IMR-90 (cell line): ENCODE results near the gene CFAP97D2. TPM values are rescaled to one million over a fixed set of nuclear protein-coding genes. Genes with fewer than 3 reads are reported as not detected.

Experiments used
- ATAC-seq: fragments of 200-7000 bp; cut with Tn5 transposase; 2 replicates; pipeline ENCODE4 v1.9.1; 2020; ENCODE audit warnings: low read depth, mild to moderate bottlenecking, moderate library complexity
- BruUV-seq: library from RNA; stranded (reverse); fragments of 400-500 nt; replicated peaks from 2 replicates; lab custom pipeline; 2021; lab: Mats Ljungman, UMichigan
- CTCF ChIA-PET: fragments of 300-600 bp; formaldehyde crosslinking; extraction: SDS; loops from one replicate; lab custom pipeline; 2021; ENCODE audit warnings: antibody characterized with exemption; lab: Yijun Ruan, JAX
- POLR2A ChIA-PET: fragments of 300-600 bp; sonication (Branson Sonifier 250); formaldehyde crosslinking; loops from one replicate; lab custom pipeline; 2022; ENCODE audit warnings: antibody characterized with exemption; ENCODE audit not compliant: unreplicated experiment; lab: Charles Lee
- DNase-seq: peaks from one replicate; pipeline ENCODE4 v3.0.0; 2013
- H2AFZ ChIP-seq: replicated peaks from 2 replicates; pipeline ENCODE3; 2013; ENCODE audit warnings: low read length, mild to moderate bottlenecking; ENCODE audit not compliant: poor library complexity
- H2AK5ac ChIP-seq: 2 replicates; pipeline ENCODE4 v1.6.1; 2013; ENCODE audit warnings: low read depth, low read length, inconsistent platforms
- H2AK9ac ChIP-seq: replicated peaks from 2 replicates; pipeline ENCODE3; 2013; ENCODE audit warnings: mild to moderate bottlenecking, low read depth, low read length, moderate library complexity; ENCODE audit not compliant: poor library complexity
- H2BK120ac ChIP-seq: 2 replicates; pipeline ENCODE4 v1.6.1; 2013; ENCODE audit warnings: low read depth, low read length, inconsistent platforms
- H2BK15ac ChIP-seq: 3 replicates; pipeline ENCODE4 v1.6.1; 2013; ENCODE audit warnings: low read depth, low read length, inconsistent platforms
- H2BK20ac ChIP-seq: 2 replicates; pipeline ENCODE4 v1.6.1; 2013; ENCODE audit warnings: low read depth, mild to moderate bottlenecking, inconsistent platforms, low read length, moderate library complexity
- H2BK5ac ChIP-seq: 2 replicates; pipeline ENCODE4 v1.6.1; 2013; ENCODE audit warnings: mild to moderate bottlenecking, low read depth, low read length, inconsistent platforms; ENCODE audit not compliant: poor library complexity, severe bottlenecking
- H3K14ac ChIP-seq: replicated peaks from 2 replicates; pipeline ENCODE4 v1.6.1; 2013; ENCODE audit warnings: low read depth, low read length, inconsistent platforms
- H3K18ac ChIP-seq: 2 replicates; pipeline ENCODE4 v1.6.1; 2013; ENCODE audit warnings: low read depth, low read length, control low read depth
- H3K23ac ChIP-seq: 2 replicates; pipeline ENCODE4 v1.6.1; 2013; ENCODE audit warnings: low read depth, low read length, inconsistent platforms
- H3K27ac ChIP-seq: 2 replicates; pipeline ENCODE4 v1.5.1; 2013; ENCODE audit warnings: mild to moderate bottlenecking, control low read depth, low read length; ENCODE audit not compliant: insufficient read depth
- H3K27me3 ChIP-seq: 2 replicates; pipeline ENCODE4 v1.6.1; 2013; ENCODE audit warnings: low read length; ENCODE audit not compliant: control insufficient read depth, insufficient read depth
- H3K36me3 ChIP-seq: 2 replicates; pipeline ENCODE4 v1.6.1; 2013; ENCODE audit warnings: low read length, mixed read lengths; ENCODE audit not compliant: control insufficient read depth, insufficient read depth
- H3K4ac ChIP-seq: 2 replicates; pipeline ENCODE4 v1.6.1; 2013; ENCODE audit warnings: low read depth, low read length, inconsistent platforms
- H3K4me1 ChIP-seq: 2 replicates; pipeline ENCODE4 v1.6.1; 2013; ENCODE audit warnings: low read length, mixed read lengths; ENCODE audit not compliant: control insufficient read depth, insufficient read depth
- H3K4me2 ChIP-seq: 2 replicates; pipeline ENCODE4 v1.6.1; 2013; ENCODE audit warnings: low read depth, mild to moderate bottlenecking, control low read depth, low read length, moderate library complexity
- H3K4me3 ChIP-seq: 2 replicates; pipeline ENCODE4 v1.5.1; 2013; ENCODE audit warnings: low read depth, mild to moderate bottlenecking, control low read depth, low read length, moderate library complexity; ENCODE audit not compliant: insufficient read depth
- H3K56ac ChIP-seq: 2 replicates; pipeline ENCODE4 v1.6.1; 2013; ENCODE audit warnings: low read length, inconsistent platforms; ENCODE audit not compliant: insufficient read depth; ENCODE audit errors: extremely low read depth
- H3K79me1 ChIP-seq, 2 experiments: 2 replicates each; pipeline ENCODE4 v1.6.1; 2013; ENCODE audit warnings: low read length in 2 of 2, inconsistent platforms in 1 of 2, low read depth in 1 of 2
- H3K9ac ChIP-seq: 2 replicates; pipeline ENCODE4 v1.6.1; 2013; ENCODE audit warnings: low read depth, low read length, control low read depth
- H3K9me1 ChIP-seq: 2 replicates; pipeline ENCODE4 v1.6.1; 2013; ENCODE audit warnings: low read length, inconsistent platforms; ENCODE audit not compliant: insufficient read depth
- H3K9me3 ChIP-seq: 2 replicates; pipeline ENCODE4 v1.6.1; 2013; ENCODE audit warnings: low read length; ENCODE audit not compliant: control insufficient read depth, insufficient read depth
- H4K20me1 ChIP-seq: 2 replicates; pipeline ENCODE4 v1.6.1; 2013; ENCODE audit warnings: low read length, inconsistent platforms; ENCODE audit not compliant: insufficient read depth
- H4K5ac ChIP-seq: 2 replicates; pipeline ENCODE4 v1.6.1; 2013; ENCODE audit warnings: mild to moderate bottlenecking, low read depth, low read length, control low read depth
- H4K8ac ChIP-seq, 2 experiments: 2 replicates each; pipeline ENCODE4 v1.6.1; 2013; ENCODE audit warnings: low read depth in 2 of 2, low read length in 2 of 2, control low read depth in 1 of 2, inconsistent platforms in 1 of 2
- H4K91ac ChIP-seq: 2 replicates; pipeline ENCODE4 v1.6.1; 2013; ENCODE audit warnings: low read depth, low read length, inconsistent platforms; ENCODE audit not compliant: insufficient read depth
- BHLHE40 ChIP-seq: fragments of 150-350 bp; IDR thresholded peaks from 2 replicates; pipeline ENCODE4 v1.6.1; 2016; ENCODE audit warnings: mild to moderate bottlenecking, low read depth, low read length
- CEBPB ChIP-seq: IDR thresholded peaks from 2 replicates; pipeline ENCODE4 v1.6.1; 2012; ENCODE audit warnings: low read depth, low read length, improper control_type of control experiment
- CHD1 ChIP-seq: IDR thresholded peaks from 2 replicates; pipeline ENCODE4 v1.6.1; 2012; ENCODE audit warnings: low read depth, low read length, improper control_type of control experiment
- CTCF ChIP-seq: conservative IDR thresholded peaks from 2 replicates; pipeline ENCODE4 v1.5.1; 2012; ENCODE audit warnings: mild to moderate bottlenecking, low read depth, low read length, improper control_type of control experiment
- ELK1 ChIP-seq: fragments of 150-350 bp; IDR thresholded peaks from 2 replicates; pipeline ENCODE4 v1.6.1; 2016; ENCODE audit warnings: low read depth, mild to moderate bottlenecking, low read length, moderate library complexity, borderline replicate concordance
- FOS ChIP-seq: fragments of 150-350 bp; IDR thresholded peaks from 2 replicates; pipeline ENCODE4 v1.6.1; 2016; ENCODE audit warnings: low read depth, low read length
- MAFK ChIP-seq: IDR thresholded peaks from 2 replicates; pipeline ENCODE4 v1.6.1; 2012; ENCODE audit warnings: low read depth, low read length, improper control_type of control experiment
- MAZ ChIP-seq: IDR thresholded peaks from 2 replicates; pipeline ENCODE4 v1.6.1; 2012; ENCODE audit warnings: low read depth, mild to moderate bottlenecking, low read length, improper control_type of control experiment, moderate library complexity, borderline replicate concordance
- MXI1 ChIP-seq: IDR thresholded peaks from 2 replicates; pipeline ENCODE4 v1.6.1; 2012; ENCODE audit warnings: low read depth, mild to moderate bottlenecking, low read length, moderate library complexity, borderline replicate concordance
- POLR2A ChIP-seq: IDR thresholded peaks from 2 replicates; pipeline ENCODE4 v1.6.1; 2012; ENCODE audit warnings: mild to moderate bottlenecking, low read depth, low read length
- RCOR1 ChIP-seq: IDR thresholded peaks from 2 replicates; pipeline ENCODE4 v1.6.1; 2012; ENCODE audit warnings: mild to moderate bottlenecking, low read length, improper control_type of control experiment; ENCODE audit not compliant: insufficient replicate concordance
- SMC3 ChIP-seq: fragments of 150-350 bp; IDR thresholded peaks from 2 replicates; pipeline ENCODE4 v1.6.1; 2016; ENCODE audit warnings: low read depth, mild to moderate bottlenecking, antibody characterized with exemption, low read length, moderate library complexity
- WGBS, 2 experiments: methylation state at CpG; one replicate each; pipeline versions ENCODE4 v1.1.5 to v1.1.7; 2013; ENCODE audit warnings: missing lambda C conversion rate in 2 of 2; ENCODE audit not compliant: insufficient read length in 1 of 2; ENCODE audit errors: extremely low coverage in 2 of 2; 5-methylcytosine and 5-hydroxymethylcytosine counted together
- dilution Hi-C: fragments of 300-500 bp; cut with HindIII; formaldehyde crosslinking; loops from one replicate; pipeline ENCODE4 v1.14.3; 2018; ENCODE audit warnings: low sequenced_read_pairs; ENCODE audit not compliant: unreplicated experiment
- in situ Hi-C: fragments of 300-500 bp; cut with MboI; formaldehyde crosslinking; loops from 3 replicates; pipeline ENCODE4 v1.14.3; 2019; ENCODE audit warnings: low sequenced_read_pairs, inconsistent platforms, mixed read lengths
- intact Hi-C: fragments of 100-400 bp; cut with micrococcal nuclease; formaldehyde crosslinking; loops from 2 replicates; pipeline ENCODE4 v1.10.0; 2022
- polyA plus RNA-seq, 3 experiments: library from polyadenylated mRNA; depleted of rRNA; stranded (reverse); fragments of >200 nt; gene quantifications; 2 replicates each; pipeline ENCODE4 v1.2.3, GENCODE V29; 2012; ENCODE audit warnings: low replicate concordance in 1 of 3
- total RNA-seq: library from RNA; depleted of rRNA; stranded (reverse); fragments of >200 nt; gene quantifications from 2 replicates; pipeline ENCODE4 v1.2.3, GENCODE V29; 2012

The CFAP97D2 gene
- total and polyA plus RNA-seq, 2 of the 4 experiments (the other 2 are of a cell fraction) = not detected

GRCh38 chr13:114155320-114155719, 23.7 kb upstream of the CFAP97D2 start:
- ATAC-seq = no peak
- no TSS peak for BruUV-seq

More at GRCh38 chr13:114155320-114155719, 23.7 kb upstream of the CFAP97D2 start:
- Histone ChIP-seq H2BK20ac (no peak overlapping the region), H3K79me1 (no peaks in the 10 kb centered on the region), H3K27me3 (peaks cover 26% of the 10 kb centered on the region), H3K36me3 (no peaks in the 10 kb centered on the region), H4K8ac (no peak overlapping the region), H2AK5ac (no peak overlapping the region), H3K9me1 (no peaks in the 10 kb centered on the region), H3K18ac (no peak overlapping the region), H3K9ac (no peak overlapping the region), H3K27ac (no peak overlapping the region), H2BK120ac (no peak overlapping the region), H3K4me1 (no peaks in the 10 kb centered on the region), H3K4me3 (no peak overlapping the region), H2BK5ac (no peak overlapping the region), H2BK15ac (no peak overlapping the region), H3K9me3 (no peaks in the 10 kb centered on the region), H4K5ac (no peak overlapping the region), H4K20me1 (no peaks in the 10 kb centered on the region; the same call in none of the 2 replicates), H3K4ac (no peak overlapping the region), H3K4me2 (no peak overlapping the region), H3K23ac (no peak overlapping the region), H4K91ac (no peak overlapping the region), H2AK9ac (no peak overlapping the region), H2AFZ (no peak overlapping the region), H3K56ac (no peak overlapping the region), H3K14ac (no peak overlapping the region)
- intact Hi-C loops = no loop called here
- no CpG with 5 or more reads among the region's 3 CpGs for WGBS, 2 experiments
- no peak for DNase-seq
- dilution Hi-C loops = no loop called here
- TF ChIP-seq FOS (no peak), SMC3 (no peak), MAZ (no peak), POLR2A (no peak), CEBPB (no peak), CHD1 (no peak), MAFK (no peak), MXI1 (no peak), CTCF (no peak), BHLHE40 (no peak), RCOR1 (no peak), ELK1 (no peak)
- in situ Hi-C loops = no loop called here
- POLR2A ChIA-PET = no interaction called here
- CTCF ChIA-PET = no interaction called here
